Neural cell (in vitro differentiated cells): ENCODE measurements around the gene ERICH2. TPM values are rescaled to one million over a fixed set of nuclear protein-coding genes. Genes with fewer than 3 reads are reported as not detected.

Experiments used
- H2AFZ ChIP-seq: fragments of 200-600, 300-800 bp; sonication (generic), shearing (Covaris generic); 2 replicates; pipeline ENCODE4 v1.6.0; 2014; ENCODE audit warnings: low read depth, mild to moderate bottlenecking, antibody characterized with exemption, low read length, moderate library complexity
- H3F3A ChIP-seq: fragments of 200-600 bp; shearing (Covaris generic); 2 replicates; pipeline ENCODE4 v1.6.1; 2016; ENCODE audit warnings: mild to moderate bottlenecking, moderate library complexity, mixed read lengths, antibody characterized with exemption, low read length; ENCODE audit not compliant: insufficient read depth, poor library complexity, severe bottlenecking
- H3K27ac ChIP-seq: fragments of 200-600, 300-800 bp; sonication (generic), shearing (Covaris generic); 2 replicates; pipeline ENCODE4 v1.5.1; 2014; ENCODE audit warnings: mild to moderate bottlenecking, low read length, moderate library complexity
- H3K27me3 ChIP-seq: fragments of 300-800, 200-600 bp; sonication (generic), shearing (Covaris generic); 2 replicates; pipeline ENCODE4 v1.6.0; 2014; ENCODE audit warnings: mild to moderate bottlenecking, low read depth, low read length, moderate library complexity; ENCODE audit not compliant: insufficient read depth
- H3K36me3 ChIP-seq: fragments of 300-800, 200-600 bp; sonication (generic), shearing (Covaris generic); 2 replicates; pipeline ENCODE4 v1.5.1; 2014; ENCODE audit warnings: mild to moderate bottlenecking, antibody characterized with exemption, low read length, moderate library complexity; ENCODE audit not compliant: insufficient read depth
- H3K4me2 ChIP-seq: fragments of 300-800, 200-600 bp; sonication (generic), shearing (Covaris generic); 2 replicates; pipeline ENCODE4 v1.6.0; 2014; ENCODE audit warnings: mild to moderate bottlenecking, low read length
- H3K4me3 ChIP-seq: fragments of 300-800, 200-600 bp; sonication (generic), shearing (Covaris generic); 2 replicates; pipeline ENCODE4 v1.5.1; 2014; ENCODE audit warnings: mild to moderate bottlenecking, low read length, moderate library complexity
- H3K79me2 ChIP-seq: fragments of 200-600 bp; shearing (Covaris generic); replicated peaks from 2 replicates; pipeline ENCODE4 v1.6.0; 2014; ENCODE audit warnings: mild to moderate bottlenecking, low read length, moderate library complexity; ENCODE audit not compliant: insufficient read depth
- H3K9ac ChIP-seq: fragments of 300-800, 200-600 bp; sonication (generic), shearing (Covaris generic); 2 replicates; pipeline ENCODE4 v1.6.1; 2016; ENCODE audit warnings: mild to moderate bottlenecking, low read length, mixed read lengths
- H3K9me2 ChIP-seq: fragments of 200-600 bp; shearing (Covaris generic); 2 replicates; pipeline ENCODE4 v1.6.1; 2016; ENCODE audit warnings: mild to moderate bottlenecking, low read length, mixed read lengths; ENCODE audit not compliant: insufficient read depth
- H3K9me3 ChIP-seq: fragments of 200-600, 300-800 bp; sonication (generic), shearing (Covaris generic); 2 replicates; pipeline ENCODE4 v1.6.1; 2016; ENCODE audit warnings: mild to moderate bottlenecking, mixed run types, low read length, moderate library complexity, mixed read lengths
- H4K20me1 ChIP-seq: fragments of 200-600 bp; shearing (Covaris generic); 2 replicates; pipeline ENCODE4 v1.6.1; 2016; ENCODE audit warnings: mild to moderate bottlenecking, mixed run types; ENCODE audit not compliant: insufficient read depth
- EP300 ChIP-seq: fragments of 450-650 bp; conservative IDR thresholded peaks from 2 replicates; pipeline ENCODE4 v1.6.1; 2014; ENCODE audit warnings: antibody characterized with exemption, mild to moderate bottlenecking, moderate library complexity; ENCODE audit not compliant: poor library complexity, severe bottlenecking
- EZH2 ChIP-seq: fragments of 200-600, 300-800 bp; shearing (Covaris generic), sonication (generic); IDR thresholded peaks from 2 replicates; pipeline ENCODE4 v1.6.1; 2014; ENCODE audit warnings: antibody characterized with exemption, low read length, borderline replicate concordance, mild to moderate bottlenecking; ENCODE audit not compliant: insufficient read depth, poor library complexity, severe bottlenecking
- MXI1 ChIP-seq: fragments of 450-650 bp; conservative IDR thresholded peaks from 2 replicates; pipeline ENCODE4 v1.6.1; 2014; ENCODE audit warnings: antibody characterized with exemption, mild to moderate bottlenecking; ENCODE audit not compliant: poor library complexity, severe bottlenecking
- POLR2AphosphoS5 ChIP-seq: IDR thresholded peaks from 2 replicates; pipeline ENCODE4 v1.6.1; 2012
- RAD21 ChIP-seq: fragments of 450-650 bp; conservative IDR thresholded peaks from 2 replicates; pipeline ENCODE4 v1.6.1; 2014; ENCODE audit warnings: antibody characterized with exemption, mild to moderate bottlenecking, moderate library complexity
- REST ChIP-seq: IDR thresholded peaks from 2 replicates; pipeline ENCODE4 v1.6.1; 2012; ENCODE audit warnings: borderline replicate concordance
- SMC3 ChIP-seq: fragments of 450-650 bp; conservative IDR thresholded peaks from 2 replicates; pipeline ENCODE4 v1.6.1; 2014; ENCODE audit warnings: antibody characterized with exemption, mild to moderate bottlenecking, moderate library complexity; ENCODE audit not compliant: poor library complexity
- TAF1 ChIP-seq: IDR thresholded peaks from 2 replicates; pipeline ENCODE4 v1.6.1; 2012; ENCODE audit warnings: low read depth
- polyA plus RNA-seq: library from polyadenylated mRNA; depleted of rRNA; stranded (reverse); fragments of >200 nt; gene quantifications from 2 replicates; pipeline ENCODE4 v1.2.3, GENCODE V29; 2014
- TF ChIP-seq, protein P1 (sequence below): fragments of 450-650 bp; IDR thresholded peaks from 2 replicates; pipeline ENCODE4 v1.5.1; 2014; ENCODE audit warnings: antibody characterized with exemption, mild to moderate bottlenecking, moderate library complexity; ENCODE audit not compliant: poor library complexity, severe bottlenecking

Gene ERICH2
- polyA plus RNA-seq, 1 donor from 2014 or later, result 1.3 TPM

GRCh38 chr2:170822290-170823087 is 52.3 kb downstream of the ERICH2 start:
- H3K27ac ChIP-seq, result no peak overlapping the region
- no peak overlapping the region for H2AFZ ChIP-seq
- H3K9me3 ChIP-seq, result no peaks in the 10 kb centered on the region
- H3K36me3 ChIP-seq, result no peaks in the 10 kb centered on the region
- no peaks in the 10 kb centered on the region for H4K20me1 ChIP-seq
- TF ChIP-seq RAD21 (no peak), POLR2AphosphoS5 (no peak), SMC3 (no peak), TAF1 (no peak), MXI1 (no peak), REST (no peak), EP300 (no peak), EZH2 (peak; percentile 59)
- TF ChIP-seq, protein P1, sequence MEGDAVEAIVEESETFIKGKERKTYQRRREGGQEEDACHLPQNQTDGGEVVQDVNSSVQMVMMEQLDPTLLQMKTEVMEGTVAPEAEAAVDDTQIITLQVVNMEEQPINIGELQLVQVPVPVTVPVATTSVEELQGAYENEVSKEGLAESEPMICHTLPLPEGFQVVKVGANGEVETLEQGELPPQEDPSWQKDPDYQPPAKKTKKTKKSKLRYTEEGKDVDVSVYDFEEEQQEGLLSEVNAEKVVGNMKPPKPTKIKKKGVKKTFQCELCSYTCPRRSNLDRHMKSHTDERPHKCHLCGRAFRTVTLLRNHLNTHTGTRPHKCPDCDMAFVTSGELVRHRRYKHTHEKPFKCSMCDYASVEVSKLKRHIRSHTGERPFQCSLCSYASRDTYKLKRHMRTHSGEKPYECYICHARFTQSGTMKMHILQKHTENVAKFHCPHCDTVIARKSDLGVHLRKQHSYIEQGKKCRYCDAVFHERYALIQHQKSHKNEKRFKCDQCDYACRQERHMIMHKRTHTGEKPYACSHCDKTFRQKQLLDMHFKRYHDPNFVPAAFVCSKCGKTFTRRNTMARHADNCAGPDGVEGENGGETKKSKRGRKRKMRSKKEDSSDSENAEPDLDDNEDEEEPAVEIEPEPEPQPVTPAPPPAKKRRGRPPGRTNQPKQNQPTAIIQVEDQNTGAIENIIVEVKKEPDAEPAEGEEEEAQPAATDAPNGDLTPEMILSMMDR, result peak; percentile 47
- no peak overlapping the region for H3K4me2 ChIP-seq
- H3K9ac ChIP-seq, result peak overlapping the region; percentile 54
- no peaks in the 10 kb centered on the region for H3F3A ChIP-seq
- H3K4me3 ChIP-seq, result peak overlapping the region; percentile 80
- no peaks in the 10 kb centered on the region for H3K79me2 ChIP-seq
- H3K9me2 ChIP-seq, result no peaks in the 10 kb centered on the region
- peaks cover 73% of the 10 kb centered on the region for H3K27me3 ChIP-seq

- peak overlapping the region; percentile 54 for H3K9ac ChIP-seq
- no peaks in the 10 kb centered on the region for H3K36me3 ChIP-seq
- H3K4me3 ChIP-seq, result peak overlapping the region; percentile 80
- H3K27ac ChIP-seq, result no peak overlapping the region
- no peaks in the 10 kb centered on the region for H3K79me2 ChIP-seq
- H2AFZ ChIP-seq, result no peak overlapping the region
- H3F3A ChIP-seq, result no peaks in the 10 kb centered on the region
- TF ChIP-seq, protein P1, result no peak
- TF ChIP-seq RAD21, result no peak
- no peak for TF ChIP-seq EZH2
- no peak for TF ChIP-seq REST
- no peak for TF ChIP-seq TAF1
- TF ChIP-seq EP300, result no peak
- no peak for TF ChIP-seq MXI1
- TF ChIP-seq SMC3, result no peak
- TF ChIP-seq POLR2AphosphoS5, result no peak
- H3K27me3 ChIP-seq, result peaks cover 65% of the 10 kb centered on the region
- no peaks in the 10 kb centered on the region for H3K9me3 ChIP-seq
- H3K9me2 ChIP-seq, result no peaks in the 10 kb centered on the region
- no peak overlapping the region for H3K4me2 ChIP-seq
- H4K20me1 ChIP-seq, result no peaks in the 10 kb centered on the region
Measured at GRCh38 chr2:170823088-170823897, 53.1 kb downstream of the ERICH2 start.
